ENCODE data around the gene GALNTL6. TPM values are rescaled to one million over a fixed set of nuclear protein-coding genes. Genes with fewer than 3 reads are reported as not detected.

Gene GALNTL6
- total RNA-seq, 1 donor from 2014 or later: not detected

DNA sequence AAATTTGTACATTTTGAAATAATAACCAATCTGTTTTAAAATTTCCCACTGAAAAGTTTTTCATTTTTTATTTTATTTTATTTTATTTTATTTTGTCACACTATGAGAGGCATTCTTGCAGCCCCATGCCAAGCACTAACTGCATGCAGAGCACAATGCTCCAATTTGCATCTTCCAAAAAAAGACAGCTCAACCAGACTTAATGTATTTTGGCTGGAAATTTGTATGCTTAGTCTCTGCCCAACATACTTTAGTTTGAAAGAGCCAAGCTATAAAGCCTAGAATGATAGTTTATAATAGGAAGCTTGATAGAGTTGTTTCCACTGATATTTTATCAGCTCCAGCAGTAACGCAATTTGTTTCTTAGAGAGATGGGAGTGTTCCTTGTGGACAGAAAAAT is 235.5 kb downstream of the GALNTL6 start:
- no peaks in the 10 kb centered on the region for H3K4me1 ChIP-seq
- intact Hi-C loops (cut with micrococcal nuclease): no loop called here
- no peak for TF ChIP-seq CTCF (IDR thresholded peaks at IDR 0.05; ENCODE audit: borderline replicate concordance)
- H3K36me3 ChIP-seq: no peaks in the 10 kb centered on the region
- no peaks in the 10 kb centered on the region for H3K27me3 ChIP-seq (ENCODE audit: low read depth)
- H3K9me3 ChIP-seq (replicated peaks): peaks cover 4% of the 10 kb centered on the region
- DNase-seq: no peak
- no peak overlapping the region for H3K4me3 ChIP-seq
- H3K27ac ChIP-seq (replicated peaks): no peak overlapping the region

DNA sequence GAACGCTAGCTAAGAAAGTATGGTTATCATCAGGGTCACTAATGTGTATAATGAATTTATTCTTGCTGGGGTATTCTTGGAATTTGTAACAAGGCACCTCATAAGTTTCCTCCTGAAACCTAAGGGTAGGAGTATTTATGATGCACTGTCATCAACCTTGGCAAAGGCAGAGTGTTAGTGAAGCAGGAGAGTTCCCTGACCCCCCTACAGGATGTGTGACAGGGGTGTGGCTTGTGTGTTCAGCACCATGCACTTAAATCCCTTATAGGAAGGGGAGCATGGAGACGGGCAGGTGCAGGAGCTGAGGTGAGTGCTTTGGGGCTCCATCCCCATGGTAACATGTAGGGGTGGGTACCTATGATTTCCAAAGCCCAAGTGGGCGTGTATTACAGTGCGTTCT is 237.7 kb downstream of the GALNTL6 start:
- H3K27me3 ChIP-seq (ENCODE audit: low read depth): no peaks in the 10 kb centered on the region
- no peaks in the 10 kb centered on the region for H3K4me1 ChIP-seq
- intact Hi-C loops (cut with micrococcal nuclease): no loop called here
- H3K36me3 ChIP-seq: no peaks in the 10 kb centered on the region
- H3K9me3 ChIP-seq (replicated peaks): peaks cover 4% of the 10 kb centered on the region
- no peak overlapping the region for H3K4me3 ChIP-seq
- no peak overlapping the region for H3K27ac ChIP-seq (replicated peaks)
- no peak for TF ChIP-seq CTCF (IDR thresholded peaks at IDR 0.05; ENCODE audit: borderline replicate concordance)
- DNase-seq: no peak

DNA sequence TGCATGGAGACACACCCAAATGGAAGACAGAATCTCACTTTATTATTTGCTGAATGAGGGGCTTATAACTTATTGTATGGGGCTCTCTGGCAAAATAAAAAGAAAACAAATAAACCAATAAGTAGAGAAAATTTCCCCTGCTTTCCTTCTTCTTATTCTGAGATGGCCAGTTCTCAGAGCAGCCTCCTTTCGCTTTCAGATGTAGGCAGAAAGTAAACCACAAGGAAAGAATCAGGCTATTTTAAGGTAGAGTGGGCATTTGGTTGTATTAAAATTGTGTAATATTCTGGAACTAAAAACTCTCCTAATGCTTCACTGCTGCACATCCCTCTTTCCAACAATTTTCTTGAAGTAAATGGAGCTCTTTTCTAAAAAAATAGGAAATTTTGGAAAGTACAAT is 241.8 kb downstream of the GALNTL6 start:
- Histone ChIP-seq H3K36me3 (no peaks in the 10 kb centered on the region), H3K4me3 (no peak overlapping the region), H3K9me3 (replicated peaks) (peaks cover 4% of the 10 kb centered on the region), H3K27me3 (ENCODE audit: low read depth) (no peaks in the 10 kb centered on the region), H3K27ac (replicated peaks) (no peak overlapping the region), H3K4me1 (no peaks in the 10 kb centered on the region)
- intact Hi-C loops (cut with micrococcal nuclease): no loop called here
- TF ChIP-seq CTCF (IDR thresholded peaks at IDR 0.05; ENCODE audit: borderline replicate concordance): no peak
- DNase-seq: no peak

- no peak overlapping the region for H3K4me3 ChIP-seq
- intact Hi-C loops (cut with micrococcal nuclease): no loop called here
- TF ChIP-seq CTCF (IDR thresholded peaks at IDR 0.05; ENCODE audit: borderline replicate concordance): no peak
Observed at GRCh38 chr4:172055498-172055897, 242.3 kb downstream of the GALNTL6 start.

GRCh38 chr4:172061204-172061603 is 248.0 kb downstream of the GALNTL6 start:
- Histone ChIP-seq H3K9me3 (replicated peaks) (no peaks in the 10 kb centered on the region), H3K4me1 (no peaks in the 10 kb centered on the region)

More at GRCh38 chr4:172055498-172055897, 242.3 kb downstream of the GALNTL6 start:
- Histone ChIP-seq H3K27ac (replicated peaks) (no peak overlapping the region), H3K27me3 (ENCODE audit: low read depth) (no peaks in the 10 kb centered on the region), H3K4me1 (no peaks in the 10 kb centered on the region), H3K36me3 (no peaks in the 10 kb centered on the region), H3K9me3 (replicated peaks) (peaks cover 4% of the 10 kb centered on the region)
- no peak for DNase-seq

More at GRCh38 chr4:172061204-172061603, 248.0 kb downstream of the GALNTL6 start:
- no peak overlapping the region for H3K27ac ChIP-seq (replicated peaks)
- no peak for TF ChIP-seq CTCF (IDR thresholded peaks at IDR 0.05; ENCODE audit: borderline replicate concordance)
- no peaks in the 10 kb centered on the region for H3K27me3 ChIP-seq (ENCODE audit: low read depth)
- no peak for DNase-seq
- no peak overlapping the region for H3K4me3 ChIP-seq
- H3K36me3 ChIP-seq: no peaks in the 10 kb centered on the region
- intact Hi-C loops (cut with micrococcal nuclease): no loop called here

Measured in left ventricle myocardium inferior (tissue), 1 donor.